Hepatocyte (in vitro differentiated cells): ENCODE data around the gene CCDC40. TPM values are rescaled to one million over a fixed set of nuclear protein-coding genes. Genes with fewer than 3 reads are reported as not detected.

ENCODE experiments used
- DNase-seq: peaks from one replicate; pipeline ENCODE4 v3.0.0-alpha.2; 2016; ENCODE audit warnings: low spot score
- H2AFZ ChIP-seq: fragments of 200-600 bp; sonication (generic); 2 replicates; pipeline ENCODE4 v1.6.0; 2016; ENCODE audit warnings: antibody characterized with exemption, mild to moderate bottlenecking
- H3K27ac ChIP-seq: fragments of 200-600 bp; sonication (generic); 2 replicates; pipeline ENCODE4 v1.5.1; 2016; ENCODE audit warnings: mild to moderate bottlenecking
- H3K27me3 ChIP-seq: fragments of 200-600 bp; sonication (generic); 2 replicates; pipeline ENCODE4 v1.6.1; 2016
- H3K36me3 ChIP-seq: fragments of 200-600 bp; sonication (generic); replicated peaks from 2 replicates; pipeline ENCODE4 v1.5.1; 2016; ENCODE audit warnings: low read depth; ENCODE audit not compliant: insufficient read depth
- H3K4me1 ChIP-seq: fragments of 200-600 bp; sonication (generic); 2 replicates; pipeline ENCODE4 v1.5.1; 2016; ENCODE audit warnings: mild to moderate bottlenecking, moderate library complexity; ENCODE audit not compliant: insufficient read depth
- H3K4me2 ChIP-seq: fragments of 200-600 bp; sonication (generic); 2 replicates; pipeline ENCODE4 v1.6.0; 2016
- H3K4me3 ChIP-seq: fragments of 200-600 bp; sonication (generic); 2 replicates; pipeline ENCODE4 v1.5.1; 2016; ENCODE audit warnings: mild to moderate bottlenecking
- H3K79me2 ChIP-seq: fragments of 200-600 bp; sonication (generic); 2 replicates; pipeline ENCODE4 v1.6.0; 2017; ENCODE audit warnings: mild to moderate bottlenecking
- H3K9me2 ChIP-seq: fragments of 200-600 bp; sonication (generic); replicated peaks from 2 replicates; pipeline ENCODE4 v1.6.0; 2017; ENCODE audit warnings: mild to moderate bottlenecking; ENCODE audit not compliant: insufficient read depth
- H3K9me3 ChIP-seq: fragments of 200-600 bp; sonication (generic); 2 replicates; pipeline ENCODE4 v1.5.1; 2016; ENCODE audit warnings: low read depth, mild to moderate bottlenecking
- H4K20me1 ChIP-seq: fragments of 200-600 bp; sonication (generic); 2 replicates; pipeline ENCODE4 v1.6.0; 2016; ENCODE audit warnings: mild to moderate bottlenecking; ENCODE audit not compliant: insufficient read depth, poor library complexity, severe bottlenecking
- CTCF ChIP-seq: fragments of 200-600 bp; sonication (generic); IDR thresholded peaks from 2 replicates; pipeline ENCODE4 v1.5.1; 2016; ENCODE audit warnings: antibody characterized with exemption, mild to moderate bottlenecking; ENCODE audit not compliant: poor library complexity
- EZH2 ChIP-seq: fragments of 200-600 bp; sonication (generic); IDR thresholded peaks from 2 replicates; pipeline ENCODE4 v1.6.1; 2016; ENCODE audit warnings: antibody characterized with exemption, mild to moderate bottlenecking, borderline replicate concordance
- EZH2phosphoT487 ChIP-seq: fragments of 200-600 bp; sonication (generic); IDR thresholded peaks from one replicate; pipeline ENCODE4 v1.6.1; 2018; ENCODE audit warnings: antibody characterized with exemption, mild to moderate bottlenecking, low read depth, moderate library complexity; ENCODE audit not compliant: unreplicated experiment, severe bottlenecking
- WGBS: methylation state at CpG from one replicate; pipeline ENCODE4 v1.1.6; 2016; ENCODE audit warnings: low lambda C conversion rate; ENCODE audit errors: missing lambda C conversion rate; 5-methylcytosine and 5-hydroxymethylcytosine counted together
- polyA plus RNA-seq: library from polyadenylated mRNA; unstranded; fragments of >200 nt; fragmentation: Nextera tagmentation; extraction: Ambion mirVana; gene quantifications from 2 replicates; pipeline ENCODE4 v1.2.1, GENCODE V29; 2016
- total RNA-seq: library from RNA; depleted of rRNA; stranded (reverse); fragments of >200 nt; gene quantifications from 2 replicates; pipeline ENCODE4 v1.2.3, GENCODE V29; 2014

Gene CCDC40
- total and polyA plus RNA-seq, 2 experiments from 2014 or later: 2.2 to 4.7 TPM

DNA sequence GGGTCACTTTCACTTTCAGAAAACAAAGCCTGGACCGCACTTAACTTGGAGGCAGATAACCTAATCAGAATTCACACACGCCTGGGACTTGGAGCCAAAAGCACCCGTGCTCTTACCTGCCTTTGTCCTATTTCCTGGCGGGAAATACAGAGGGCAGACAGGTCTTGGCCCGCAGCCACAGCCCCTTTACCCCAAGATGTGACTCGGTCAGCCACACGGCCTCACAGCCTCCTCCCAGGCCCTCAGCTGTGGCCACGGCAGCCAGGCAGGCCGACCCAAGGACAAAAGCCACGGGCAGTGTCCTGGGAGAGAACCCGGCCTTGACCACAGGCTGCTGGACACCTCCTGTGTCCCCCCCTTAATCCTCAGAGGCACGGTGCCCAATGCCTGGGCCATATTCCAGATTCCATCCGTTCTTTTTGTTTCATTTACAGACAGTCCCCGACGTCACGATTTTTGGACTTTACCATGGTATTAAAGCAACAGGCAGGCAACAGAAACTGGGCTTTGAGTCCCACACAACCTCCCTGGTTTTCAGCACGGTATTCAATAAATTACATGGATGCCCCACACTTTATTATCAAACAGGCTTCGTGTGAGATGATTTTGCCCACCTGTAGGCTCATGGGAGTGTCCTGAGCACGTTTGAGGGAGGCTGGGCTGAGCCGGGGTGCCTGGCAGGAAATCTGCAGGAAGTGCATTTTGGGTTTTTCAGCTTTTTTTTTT, 34.8 kb downstream of the CCDC40 start:
- no peak overlapping the region for H3K27ac ChIP-seq
- 78% methylated on average over 20 of the region's 20 CpGs for WGBS
- H3K4me2 ChIP-seq: no peak overlapping the region
- no peaks in the 10 kb centered on the region for H3K79me2 ChIP-seq
- H3K4me1 ChIP-seq: peaks cover 14% of the 10 kb centered on the region
- H3K4me3 ChIP-seq: no peak overlapping the region
- no peaks in the 10 kb centered on the region for H3K9me3 ChIP-seq
- H2AFZ ChIP-seq: no peak overlapping the region
- no peaks in the 10 kb centered on the region for H4K20me1 ChIP-seq
- no peaks in the 10 kb centered on the region for H3K9me2 ChIP-seq
- no peak for DNase-seq
- H3K36me3 ChIP-seq: no peaks in the 10 kb centered on the region
- H3K27me3 ChIP-seq: no peaks in the 10 kb centered on the region
- no peak for TF ChIP-seq EZH2phosphoT487
- TF ChIP-seq CTCF: no peak

DNA sequence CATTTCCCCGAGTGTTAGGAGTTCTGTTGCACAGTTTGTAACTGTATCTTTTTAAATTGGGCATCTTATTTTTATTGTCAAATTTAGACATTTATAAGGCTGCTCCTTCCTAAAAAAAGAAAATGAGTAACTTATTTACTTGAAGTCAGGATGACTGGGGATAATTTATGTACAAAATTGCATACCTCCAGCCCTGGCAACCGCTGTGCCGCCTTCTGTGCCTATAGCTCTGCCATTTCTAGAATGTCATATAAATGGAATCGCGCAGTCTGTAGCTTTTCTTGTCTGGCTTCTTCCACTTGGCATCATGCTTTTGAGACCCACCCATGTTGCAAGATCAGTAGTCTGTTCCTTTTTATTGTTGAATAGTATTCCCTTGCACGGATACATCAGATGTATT, 36.0 kb downstream of the CCDC40 start:
- DNase-seq: no peak
- H3K79me2 ChIP-seq: no peaks in the 10 kb centered on the region
- no peaks in the 10 kb centered on the region for H3K36me3 ChIP-seq
- no peak overlapping the region for H3K4me3 ChIP-seq
- H3K9me3 ChIP-seq: no peaks in the 10 kb centered on the region
- H3K27ac ChIP-seq: no peak overlapping the region
- 91% methylated on average over 6 of the region's 6 CpGs for WGBS
- no peaks in the 10 kb centered on the region for H4K20me1 ChIP-seq
- no peaks in the 10 kb centered on the region for H3K27me3 ChIP-seq
- H3K4me2 ChIP-seq: no peak overlapping the region
- peaks cover 14% of the 10 kb centered on the region for H3K4me1 ChIP-seq
- no peaks in the 10 kb centered on the region for H3K9me2 ChIP-seq
- no peak for TF ChIP-seq EZH2phosphoT487
- TF ChIP-seq EZH2: no peak
- no peak for TF ChIP-seq CTCF
- H2AFZ ChIP-seq: no peak overlapping the region

DNA sequence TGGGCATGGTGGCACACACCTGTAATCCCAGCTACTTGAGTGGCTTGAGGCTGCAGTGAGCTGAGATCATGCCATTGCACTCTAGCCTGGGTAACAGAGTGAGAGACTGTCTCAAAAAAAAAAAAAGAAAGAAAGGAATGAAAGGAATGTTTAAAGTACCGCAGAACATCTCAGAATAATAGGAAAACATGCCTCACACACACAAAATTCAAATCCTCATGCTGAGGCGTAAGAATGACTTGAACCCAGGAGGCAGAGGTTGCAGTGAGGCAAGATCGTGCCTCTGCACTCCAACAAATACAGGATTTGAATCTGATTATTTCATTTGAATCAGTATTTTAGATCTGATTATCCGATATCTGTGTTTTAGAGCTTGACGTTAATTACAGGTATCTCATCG, 43.6 kb downstream of the CCDC40 start:
- H3K4me3 ChIP-seq: no peak overlapping the region
- WGBS: 84% methylated on average over 6 of the region's 6 CpGs
- no peaks in the 10 kb centered on the region for H3K36me3 ChIP-seq
- H3K9me3 ChIP-seq: no peaks in the 10 kb centered on the region
- DNase-seq: no peak
- no peaks in the 10 kb centered on the region for H3K79me2 ChIP-seq
- H3K27ac ChIP-seq: no peak overlapping the region
- no peaks in the 10 kb centered on the region for H3K4me1 ChIP-seq
- H3K4me2 ChIP-seq: no peak overlapping the region
- TF ChIP-seq EZH2phosphoT487 (no peak), EZH2 (no peak), CTCF (no peak)
- no peaks in the 10 kb centered on the region for H3K9me2 ChIP-seq
- no peaks in the 10 kb centered on the region for H4K20me1 ChIP-seq
- H2AFZ ChIP-seq: no peak overlapping the region
- no peaks in the 10 kb centered on the region for H3K27me3 ChIP-seq
